Superior temporal gyrus (tissue), 1 donor: ENCODE measurements around the gene C8B.

Source experiments
- DNase-seq: peaks from one replicate; pipeline ENCODE4 v3.0.0-alpha.2; 2016; ENCODE audit errors: extremely low spot score

The C8B gene

DNA sequence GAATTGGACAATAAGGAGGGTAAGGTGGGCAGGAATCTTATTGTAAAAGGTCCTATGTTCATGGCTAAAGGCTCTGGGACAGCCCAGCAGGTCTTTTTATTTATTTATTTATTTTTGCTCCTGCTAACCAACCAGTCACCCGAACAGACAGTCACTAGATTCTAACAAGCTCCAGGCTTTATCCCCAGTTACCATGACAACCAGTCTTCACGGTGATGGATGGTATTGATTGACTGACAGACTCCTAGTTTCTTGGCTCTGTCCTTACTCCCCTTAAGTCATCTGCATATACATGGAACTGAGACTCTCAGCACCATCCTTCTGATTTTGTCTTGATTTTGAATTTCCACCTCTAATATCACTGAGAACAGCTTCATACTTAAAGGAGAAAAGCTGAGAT, 66.9 kb downstream of the C8B start:
- DNase-seq: no peak

DNA sequence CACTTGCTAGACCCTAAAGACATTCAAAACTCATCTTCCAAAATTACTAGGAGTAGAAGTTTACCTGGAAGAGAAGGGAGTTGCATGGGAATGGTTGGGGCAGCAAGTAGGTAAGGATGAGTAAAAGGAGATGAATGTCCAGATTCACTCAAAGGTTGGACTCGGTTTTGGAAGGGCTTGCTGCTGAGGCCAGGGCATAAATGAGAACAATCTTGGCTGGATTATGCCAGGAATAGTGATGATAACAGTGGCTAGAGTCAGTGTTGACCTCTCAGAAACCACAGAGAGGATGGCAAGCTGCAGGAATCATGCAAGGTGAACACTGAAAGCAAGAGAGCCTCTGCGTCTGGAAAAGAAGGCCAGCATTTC, 67.8 kb downstream of the C8B start:
- no peak for DNase-seq

DNA sequence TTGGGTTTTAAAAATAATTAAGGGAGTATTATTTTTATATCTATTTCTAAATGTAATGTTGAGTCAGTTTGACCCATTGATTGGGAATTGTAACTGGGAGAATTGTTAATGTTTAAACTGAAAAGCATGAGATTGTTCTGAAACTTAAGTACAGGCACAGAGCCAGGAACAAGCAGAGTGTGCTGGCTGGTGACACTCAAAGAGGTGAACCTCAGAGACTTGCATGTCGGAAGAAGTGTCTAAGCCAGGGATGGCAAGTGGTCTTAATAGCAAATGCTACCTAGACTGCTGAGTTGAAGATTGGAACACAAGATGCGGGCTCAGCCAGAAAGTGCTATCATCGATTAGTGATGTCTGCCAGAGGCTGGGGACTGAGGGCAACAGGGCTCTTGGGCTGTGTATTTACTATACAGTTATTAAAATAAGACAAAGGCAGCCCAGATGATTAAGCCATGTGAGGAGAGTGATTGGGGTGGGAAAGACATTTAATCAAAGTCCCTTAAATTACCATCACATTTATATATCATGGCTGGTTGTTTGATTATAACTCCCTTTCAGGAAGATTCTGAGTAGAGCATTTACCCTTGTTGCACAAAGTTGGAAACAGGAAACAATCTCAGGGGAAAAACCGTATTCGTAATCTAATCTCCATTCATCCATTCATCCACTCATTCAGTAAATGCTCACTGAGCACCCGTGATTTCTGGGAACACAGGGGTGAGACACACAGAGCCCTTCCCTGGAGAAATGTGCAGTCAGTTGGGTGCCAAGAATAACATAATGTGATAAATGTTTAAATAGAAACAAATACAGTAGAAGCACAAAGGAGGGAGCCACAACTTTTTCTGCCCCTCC, 68.4 kb downstream of the C8B start:
- no peak for DNase-seq

DNA sequence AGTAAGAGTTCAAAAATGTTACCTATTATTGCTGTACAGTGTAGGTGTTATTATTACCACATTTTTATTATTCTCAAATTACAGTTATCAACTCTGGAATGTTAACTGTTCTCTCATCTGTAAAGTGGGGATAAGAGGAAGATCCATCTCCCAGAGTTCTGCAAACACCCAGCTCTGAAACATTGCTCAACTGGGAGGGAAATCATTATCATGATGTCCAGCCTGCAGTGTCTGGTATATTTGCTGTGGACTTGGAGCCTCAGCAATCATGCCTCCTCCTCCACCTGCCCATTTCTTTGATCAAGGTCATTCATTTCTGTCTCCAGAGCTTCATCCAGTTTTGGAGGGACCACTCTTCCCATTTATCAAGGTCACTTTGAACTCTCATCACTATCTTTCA, 71.8 kb downstream of the C8B start:
- no peak for DNase-seq

DNA sequence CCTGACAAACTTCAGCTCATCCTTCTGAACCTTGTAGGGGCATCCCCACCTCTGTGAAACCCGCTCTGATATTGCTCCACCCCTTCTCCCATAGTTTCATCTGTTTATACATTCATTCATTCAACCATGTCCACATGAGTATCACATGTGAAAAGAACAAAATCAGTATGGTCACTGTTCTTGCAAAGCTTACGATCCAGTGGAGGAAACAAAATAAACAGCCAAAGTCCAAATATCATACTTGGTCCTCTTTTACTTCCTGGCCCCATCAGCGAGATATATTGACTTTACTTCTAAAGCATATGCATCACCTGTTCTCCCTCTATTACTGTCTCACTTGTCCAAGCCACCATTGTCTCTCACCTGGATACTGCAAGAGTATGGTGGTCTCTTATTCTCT, 75.6 kb downstream of the C8B start:
- DNase-seq: no peak

DNA sequence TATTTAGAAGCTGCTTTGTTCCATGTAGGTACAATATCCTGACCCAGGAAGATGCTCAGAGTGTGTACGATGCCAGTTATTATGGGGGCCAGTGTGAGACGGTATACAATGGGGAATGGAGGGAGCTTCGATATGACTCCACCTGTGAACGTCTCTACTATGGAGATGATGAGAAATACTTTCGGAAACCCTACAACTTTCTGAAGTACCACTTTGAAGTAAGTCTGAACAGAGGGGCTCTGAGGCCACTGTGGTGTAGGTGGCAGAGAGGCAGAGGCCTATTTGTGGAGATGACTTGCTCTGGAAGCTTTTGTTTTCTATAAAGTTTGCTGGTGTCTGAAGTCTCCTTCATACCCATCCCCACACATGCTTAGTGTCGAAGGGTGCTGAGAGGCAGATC, 84.4 kb downstream of the C8B start:
- DNase-seq: no peak

DNA sequence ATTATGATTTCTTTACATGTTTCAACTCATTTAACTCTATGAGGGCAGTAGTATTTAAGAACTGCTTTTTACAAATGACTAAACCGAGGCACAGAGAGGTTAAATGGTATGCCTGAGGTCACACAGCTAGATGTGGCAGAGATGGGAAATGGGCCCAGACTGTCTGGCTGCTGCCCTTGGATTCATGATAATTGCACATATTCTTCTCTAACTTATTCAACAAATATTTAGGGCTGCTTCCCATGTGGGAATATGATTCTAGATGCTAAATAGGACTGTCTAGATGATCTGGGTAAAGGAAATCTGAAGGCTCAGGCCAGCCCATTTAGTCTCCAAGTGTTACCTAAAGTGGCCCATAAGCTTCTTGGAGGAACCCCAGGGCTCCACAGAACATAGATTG, 85.0 kb downstream of the C8B start:
- DNase-seq: no peak
